WI38 (cell line): ENCODE measurements around the gene PTPRG.

Experiments
- H3K4me3 ChIP-seq: 2 replicates; pipeline ENCODE4 v1.5.1; 2011; ENCODE audit warnings: low read depth, mild to moderate bottlenecking, control low read depth, low read length
- CTCF ChIP-seq: IDR thresholded peaks from 2 replicates; pipeline ENCODE4 v1.5.1; 2012; ENCODE audit warnings: low read depth, mild to moderate bottlenecking, control low read depth, low read length

Gene PTPRG

GRCh38 chr3:61793521-61793920, 232.2 kb downstream of the PTPRG start:
- no peak for TF ChIP-seq CTCF
- no peak overlapping the region for H3K4me3 ChIP-seq

GRCh38 chr3:61794341-61794740, 233.0 kb downstream of the PTPRG start:
- no peak for TF ChIP-seq CTCF
- H3K4me3 ChIP-seq: no peak overlapping the region

- TF ChIP-seq CTCF: no peak
- no peak overlapping the region for H3K4me3 ChIP-seq
These were observed 233.6 kb downstream of the PTPRG start for GRCh38 chr3:61794961-61795360.

- TF ChIP-seq CTCF: no peak
- H3K4me3 ChIP-seq: no peak overlapping the region
These were observed 234.8 kb downstream of the PTPRG start for GRCh38 chr3:61796088-61796680.

- no peak for TF ChIP-seq CTCF
- H3K4me3 ChIP-seq: no peak overlapping the region
These were observed 235.5 kb downstream of the PTPRG start for GRCh38 chr3:61796911-61797310.

- TF ChIP-seq CTCF: no peak
- H3K4me3 ChIP-seq: no peak overlapping the region
These were observed 241.4 kb downstream of the PTPRG start for GRCh38 chr3:61802772-61803171.

- H3K4me3 ChIP-seq: no peak overlapping the region
- no peak for TF ChIP-seq CTCF
These were observed 242.6 kb downstream of the PTPRG start for GRCh38 chr3:61803983-61804382.
